ENCODE measurements around the gene ERN2.

DNA sequence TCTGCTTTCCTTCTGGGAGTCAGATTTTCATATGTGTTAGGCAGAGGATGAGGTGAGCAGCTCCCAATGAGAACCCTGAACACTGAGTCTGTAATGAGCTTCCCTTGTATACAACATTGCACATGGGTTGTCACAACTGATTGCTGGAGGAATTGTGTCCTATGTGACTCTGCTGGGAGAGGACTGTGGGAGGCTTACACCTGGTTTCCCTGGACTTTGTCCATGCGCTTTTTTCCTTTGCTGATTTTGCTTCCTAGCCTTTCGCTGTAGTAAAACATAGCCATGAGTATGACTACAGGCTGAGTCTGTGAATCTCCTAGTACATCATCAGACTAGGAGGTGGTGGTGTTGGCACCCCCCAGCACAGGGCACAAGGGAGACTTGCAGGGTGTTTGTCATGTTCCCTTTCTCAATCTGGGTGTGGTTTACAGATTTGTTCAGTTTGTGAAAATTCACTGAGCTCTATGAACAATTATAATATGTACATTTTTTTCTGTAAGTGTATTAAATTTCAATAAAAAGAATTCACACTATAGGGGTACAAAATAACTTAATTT lies 36.0 kb downstream of the ERN2 start:
- TF ChIP-seq, protein P1, sequence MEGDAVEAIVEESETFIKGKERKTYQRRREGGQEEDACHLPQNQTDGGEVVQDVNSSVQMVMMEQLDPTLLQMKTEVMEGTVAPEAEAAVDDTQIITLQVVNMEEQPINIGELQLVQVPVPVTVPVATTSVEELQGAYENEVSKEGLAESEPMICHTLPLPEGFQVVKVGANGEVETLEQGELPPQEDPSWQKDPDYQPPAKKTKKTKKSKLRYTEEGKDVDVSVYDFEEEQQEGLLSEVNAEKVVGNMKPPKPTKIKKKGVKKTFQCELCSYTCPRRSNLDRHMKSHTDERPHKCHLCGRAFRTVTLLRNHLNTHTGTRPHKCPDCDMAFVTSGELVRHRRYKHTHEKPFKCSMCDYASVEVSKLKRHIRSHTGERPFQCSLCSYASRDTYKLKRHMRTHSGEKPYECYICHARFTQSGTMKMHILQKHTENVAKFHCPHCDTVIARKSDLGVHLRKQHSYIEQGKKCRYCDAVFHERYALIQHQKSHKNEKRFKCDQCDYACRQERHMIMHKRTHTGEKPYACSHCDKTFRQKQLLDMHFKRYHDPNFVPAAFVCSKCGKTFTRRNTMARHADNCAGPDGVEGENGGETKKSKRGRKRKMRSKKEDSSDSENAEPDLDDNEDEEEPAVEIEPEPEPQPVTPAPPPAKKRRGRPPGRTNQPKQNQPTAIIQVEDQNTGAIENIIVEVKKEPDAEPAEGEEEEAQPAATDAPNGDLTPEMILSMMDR (conservative IDR thresholded peaks at IDR 0.05 in 1 of 2, IDR thresholded peaks at IDR 0.05 in 1 of 2; ENCODE audit: low read depth in 1 of 2, low read length in 2 of 2), result no peak
- TF ChIP-seq EZH2 (IDR thresholded peaks at IDR 0.05; ENCODE audit: low read length, missing control alignments), result no peak

All from fibroblast of lung (primary cell).